ENCODE data around the gene PIEZO2. TPM values are rescaled to one million over a fixed set of nuclear protein-coding genes. Genes with fewer than 3 reads are reported as not detected.

The PIEZO2 gene
- total RNA-seq, 2 experiments from 2014 or later = not detected

- POLR2A ChIA-PET = no interaction called here
- no peaks in the 10 kb centered on the region for H3K4me1 ChIP-seq (ENCODE audit: insufficient read depth, low read length)
- H3K4me3 ChIP-seq (ENCODE audit: low read length) = no peak overlapping the region
- H3K27me3 Mint-ChIP-seq = peaks cover 4% of the 10 kb centered on the region
- peaks cover 0 to 3% of the 10 kb centered on the region in 2 experiments for H3K9me3 ChIP-seq (ENCODE audit: control insufficient read depth in 1 of 2, insufficient read depth in 1 of 2, low read length in 2 of 2)
- TF ChIP-seq CTCF (IDR thresholded peaks at IDR 0.05) = no peak
- H3K36me3 ChIP-seq (ENCODE audit: insufficient read depth, low read length) = no peaks in the 10 kb centered on the region
- no peak overlapping the region for H3K27ac ChIP-seq (ENCODE audit: low read depth in 1 of 2, low read length in 2 of 2)
- ATAC-seq (ENCODE audit: poor library complexity) (no peak), DNase-seq (no peak)
- H3K4me1 Mint-ChIP-seq (ENCODE audit: low read depth) = no peaks in the 10 kb centered on the region
- H3K36me3 Mint-ChIP-seq (ENCODE audit: low read depth) = no peaks in the 10 kb centered on the region
- no peaks in the 10 kb centered on the region for H3K9me3 Mint-ChIP-seq
- H3K27me3 ChIP-seq (ENCODE audit: control insufficient read depth in 1 of 2, insufficient read depth in 2 of 2, low read length in 2 of 2) = no peaks in the 10 kb centered on the region
- H3K4me3 Mint-ChIP-seq = no peak overlapping the region
- no peak overlapping the region for H3K27ac Mint-ChIP-seq
- CTCF ChIA-PET = no interaction called here
- intact Hi-C loops (cut with DNase I, micrococcal nuclease) = no loop called here
These were observed 397.7 kb downstream of the PIEZO2 start for GRCh38 chr18:10751653-10752052.

- DNase-seq (no peak), ATAC-seq (ENCODE audit: poor library complexity) (no peak)
- Histone ChIP-seq H3K9me3 (ENCODE audit: control insufficient read depth in 1 of 2, insufficient read depth in 1 of 2, low read length in 2 of 2) (peaks cover 0 to under 1% of the 10 kb centered on the region in 2 experiments), H3K27ac (ENCODE audit: low read depth in 1 of 2, low read length in 2 of 2) (no peak overlapping the region), H3K4me3 (ENCODE audit: low read length) (no peak overlapping the region), H3K27me3 (ENCODE audit: control insufficient read depth in 1 of 2, insufficient read depth in 2 of 2, low read length in 2 of 2) (no peaks in the 10 kb centered on the region), H3K36me3 (ENCODE audit: insufficient read depth, low read length) (no peaks in the 10 kb centered on the region), H3K4me1 (ENCODE audit: insufficient read depth, low read length) (no peaks in the 10 kb centered on the region)
- ChIA-PET CTCF (no interaction called here), POLR2A (no interaction called here)
- Mint-ChIP-seq H3K4me1 (ENCODE audit: low read depth) (no peaks in the 10 kb centered on the region), H3K36me3 (ENCODE audit: low read depth) (no peaks in the 10 kb centered on the region), H3K27ac (no peak overlapping the region), H3K9me3 (no peaks in the 10 kb centered on the region), H3K4me3 (no peak overlapping the region), H3K27me3 (peaks cover 4% of the 10 kb centered on the region)
- intact Hi-C loops (cut with DNase I, micrococcal nuclease) = no loop called here
- no peak for TF ChIP-seq CTCF (IDR thresholded peaks at IDR 0.05)
These were observed 399.0 kb downstream of the PIEZO2 start for GRCh38 chr18:10750191-10751035.

GRCh38 chr18:10748641-10749040 is 400.7 kb downstream of the PIEZO2 start:
- H3K9me3 Mint-ChIP-seq = no peaks in the 10 kb centered on the region
- intact Hi-C loops (cut with DNase I, micrococcal nuclease) = no loop called here
- H3K27ac Mint-ChIP-seq = no peak overlapping the region
- H3K36me3 ChIP-seq (ENCODE audit: insufficient read depth, low read length) = no peaks in the 10 kb centered on the region
- DNase-seq = no peak
- no peaks in the 10 kb centered on the region for H3K4me1 ChIP-seq (ENCODE audit: insufficient read depth, low read length)
- no peaks in the 10 kb centered on the region for H3K27me3 ChIP-seq (ENCODE audit: control insufficient read depth in 1 of 2, insufficient read depth in 2 of 2, low read length in 2 of 2)
- no peak overlapping the region for H3K4me3 Mint-ChIP-seq
- peaks cover 2% of the 10 kb centered on the region for H3K4me1 Mint-ChIP-seq (ENCODE audit: low read depth)
- POLR2A ChIA-PET = no interaction called here
- CTCF ChIA-PET = no interaction called here
- H3K27ac ChIP-seq (ENCODE audit: low read depth in 1 of 2, low read length in 2 of 2) = no peak overlapping the region
- no peaks in the 10 kb centered on the region for H3K9me3 ChIP-seq (ENCODE audit: control insufficient read depth in 1 of 2, insufficient read depth in 1 of 2, low read length in 2 of 2)
- no peak for TF ChIP-seq CTCF (IDR thresholded peaks at IDR 0.05)
- peaks cover 4% of the 10 kb centered on the region for H3K27me3 Mint-ChIP-seq
- no peak overlapping the region for H3K4me3 ChIP-seq (ENCODE audit: low read length)
- no peak for ATAC-seq (ENCODE audit: poor library complexity)
- H3K36me3 Mint-ChIP-seq (ENCODE audit: low read depth) = no peaks in the 10 kb centered on the region

Data from CD4-positive, alpha-beta T cell (primary cell).